Panc1 (cell line): ENCODE measurements around the gene DIP2C. TPM values are rescaled to one million over a fixed set of nuclear protein-coding genes. Genes with fewer than 3 reads are reported as not detected.

Experiments
- ATAC-seq: fragments of 200-7000 bp; cut with Tn5 transposase; 2 replicates; pipeline ENCODE4 v1.9.1; 2020; ENCODE audit warnings: mild to moderate bottlenecking, moderate library complexity
- BruUV-seq: library from RNA; stranded (reverse); fragments of 400-500 nt; replicated peaks from 2 replicates; lab custom pipeline; 2021; lab: Mats Ljungman, UMichigan
- CTCF ChIA-PET: fragments of 300-600 bp; sonication (Branson Sonifier 250); formaldehyde crosslinking; loops from one replicate; lab custom pipeline; 2022; ENCODE audit warnings: antibody characterized with exemption; lab: Charles Lee
- POLR2A ChIA-PET: fragments of 300-600 bp; sonication (Branson Sonifier 250); formaldehyde crosslinking; loops from one replicate; lab custom pipeline; 2022; ENCODE audit warnings: antibody characterized with exemption; lab: Charles Lee
- DNase-seq: peaks from one replicate; pipeline ENCODE4 v3.0.0-alpha.2; 2010; ENCODE audit warnings: low read depth, low spot score
- H3K27ac ChIP-seq: 2 replicates; pipeline ENCODE4 v1.5.1; 2011; ENCODE audit warnings: mild to moderate bottlenecking, low read length, inconsistent platforms
- H3K27me3 ChIP-seq: fragments of 200-500 bp; sonication (Bioruptor generic); 2 replicates; pipeline ENCODE4 v1.6.0; 2014; ENCODE audit warnings: low read length, inconsistent platforms; ENCODE audit not compliant: control insufficient read depth, insufficient read depth
- H3K36me3 ChIP-seq: fragments of 200-500 bp; sonication (Bioruptor generic); 2 replicates; pipeline ENCODE4 v1.5.1; 2014; ENCODE audit warnings: inconsistent platforms, mild to moderate bottlenecking, low read length, moderate library complexity; ENCODE audit not compliant: control insufficient read depth, insufficient read depth
- H3K4me1 ChIP-seq: 2 replicates; pipeline ENCODE4 v1.5.1; 2011; ENCODE audit warnings: inconsistent platforms, mild to moderate bottlenecking, low read length, moderate library complexity; ENCODE audit not compliant: control insufficient read depth, insufficient read depth
- H3K4me3 ChIP-seq, 2 experiments: 2 replicates each; pipeline ENCODE4 v1.5.1; 2011 to 2012; ENCODE audit warnings: low read depth in 2 of 2, low read length in 2 of 2, mild to moderate bottlenecking in 2 of 2, inconsistent platforms in 1 of 2, moderate library complexity in 1 of 2
- H3K9me3 ChIP-seq: fragments of 200-500 bp; sonication (Bioruptor generic); 2 replicates; pipeline ENCODE4 v1.5.1; 2014; ENCODE audit warnings: low read depth, mild to moderate bottlenecking, inconsistent platforms, low read length, moderate library complexity; ENCODE audit not compliant: control insufficient read depth, insufficient read depth
- POLR2AphosphoS5 ChIP-seq: IDR thresholded peaks from 2 replicates; pipeline ENCODE4 v1.6.1; 2012; ENCODE audit warnings: mild to moderate bottlenecking, low read depth, low read length, moderate library complexity
- REST ChIP-seq, 2 experiments: IDR thresholded peaks; 2 replicates each; pipeline ENCODE4 v1.6.1; 2011 to 2012; ENCODE audit warnings: low read depth in 2 of 2, control low read depth in 1 of 2, low read length in 1 of 2, mild to moderate bottlenecking in 1 of 2, moderate library complexity in 1 of 2; ENCODE audit not compliant: insufficient read depth in 1 of 2
- SIN3A ChIP-seq: IDR thresholded peaks from 2 replicates; pipeline ENCODE4 v1.6.1; 2012; ENCODE audit warnings: low read depth, mild to moderate bottlenecking, low read length, moderate library complexity, borderline replicate concordance; ENCODE audit not compliant: insufficient read depth
- TCF7L2 ChIP-seq: IDR thresholded peaks from 2 replicates; pipeline ENCODE4 v1.6.1; 2011; ENCODE audit warnings: mild to moderate bottlenecking, low read depth, low read length, inconsistent platforms
- in situ Hi-C: cut with HindIII; loops from 2 replicates; pipeline ENCODE4 v1.10.0; 2016; ENCODE audit warnings: low sequenced_read_pairs, low pct_unique_long_range_greater_than_20kb
- intact Hi-C: fragments of 100-400 bp; cut with micrococcal nuclease; formaldehyde crosslinking; loops from one replicate; pipeline ENCODE4 v1.10.0; 2022; ENCODE audit not compliant: unreplicated experiment
- total RNA-seq: library from RNA; stranded (reverse); gene quantifications from one replicate; pipeline ENCODE4 v1.2.1, GENCODE V29; 2021; ENCODE audit not compliant: unreplicated experiment
- TF ChIP-seq, protein P1 (sequence below): fragments of 450-650 bp; IDR thresholded peaks from 2 replicates; pipeline ENCODE4 v1.5.1; 2017; ENCODE audit warnings: mild to moderate bottlenecking

DIP2C gene
- total RNA-seq, 1 experiment from 2014 or later, result 13.2 TPM

DNA sequence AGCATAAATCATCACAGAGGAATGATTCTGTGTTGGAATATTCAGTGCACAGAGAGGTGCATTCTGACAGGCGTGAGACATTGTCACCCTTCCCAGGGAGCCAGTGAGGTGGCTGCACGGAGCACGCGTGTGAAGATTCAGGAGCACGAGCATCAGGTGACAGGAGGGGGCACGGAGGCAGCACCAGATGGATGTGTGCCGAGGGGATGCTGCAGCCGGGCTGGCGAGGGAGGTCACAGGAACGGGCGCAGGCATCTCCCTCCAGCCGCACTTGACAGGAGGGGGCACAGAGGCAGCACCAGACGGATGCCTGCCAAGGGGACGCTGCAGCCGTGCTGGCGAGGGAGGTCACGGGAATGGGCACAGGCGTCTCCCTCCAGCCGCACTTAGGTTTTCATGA, 66.5 kb downstream of the DIP2C start:
- H3K9me3 ChIP-seq, result no peaks in the 10 kb centered on the region
- no peak for TF ChIP-seq SIN3A
- TF ChIP-seq, protein P1, sequence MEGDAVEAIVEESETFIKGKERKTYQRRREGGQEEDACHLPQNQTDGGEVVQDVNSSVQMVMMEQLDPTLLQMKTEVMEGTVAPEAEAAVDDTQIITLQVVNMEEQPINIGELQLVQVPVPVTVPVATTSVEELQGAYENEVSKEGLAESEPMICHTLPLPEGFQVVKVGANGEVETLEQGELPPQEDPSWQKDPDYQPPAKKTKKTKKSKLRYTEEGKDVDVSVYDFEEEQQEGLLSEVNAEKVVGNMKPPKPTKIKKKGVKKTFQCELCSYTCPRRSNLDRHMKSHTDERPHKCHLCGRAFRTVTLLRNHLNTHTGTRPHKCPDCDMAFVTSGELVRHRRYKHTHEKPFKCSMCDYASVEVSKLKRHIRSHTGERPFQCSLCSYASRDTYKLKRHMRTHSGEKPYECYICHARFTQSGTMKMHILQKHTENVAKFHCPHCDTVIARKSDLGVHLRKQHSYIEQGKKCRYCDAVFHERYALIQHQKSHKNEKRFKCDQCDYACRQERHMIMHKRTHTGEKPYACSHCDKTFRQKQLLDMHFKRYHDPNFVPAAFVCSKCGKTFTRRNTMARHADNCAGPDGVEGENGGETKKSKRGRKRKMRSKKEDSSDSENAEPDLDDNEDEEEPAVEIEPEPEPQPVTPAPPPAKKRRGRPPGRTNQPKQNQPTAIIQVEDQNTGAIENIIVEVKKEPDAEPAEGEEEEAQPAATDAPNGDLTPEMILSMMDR, result no peak
- no peak for TF ChIP-seq TCF7L2
- TF ChIP-seq POLR2AphosphoS5, result no peak
- TF ChIP-seq REST (IDR thresholded peaks at IDR 0.05; ENCODE audit: insufficient read depth in 1 of 2, low read depth in 2 of 2, low read length in 1 of 2), result no peak
- intact Hi-C loops (no loop called here), in situ Hi-C loops (no loop called here)
- no peaks in the 10 kb centered on the region for H3K27me3 ChIP-seq
- BruUV-seq, result no TSS peak
- ATAC-seq, result no peak
- ChIA-PET CTCF (no interaction called here), POLR2A (no interaction called here)
- H3K27ac ChIP-seq, result no peak overlapping the region
- H3K4me1 ChIP-seq, result peaks cover 21% of the 10 kb centered on the region
- H3K36me3 ChIP-seq, result no peaks in the 10 kb centered on the region
- no peak for DNase-seq
- no peak overlapping the region for H3K4me3 ChIP-seq

DNA sequence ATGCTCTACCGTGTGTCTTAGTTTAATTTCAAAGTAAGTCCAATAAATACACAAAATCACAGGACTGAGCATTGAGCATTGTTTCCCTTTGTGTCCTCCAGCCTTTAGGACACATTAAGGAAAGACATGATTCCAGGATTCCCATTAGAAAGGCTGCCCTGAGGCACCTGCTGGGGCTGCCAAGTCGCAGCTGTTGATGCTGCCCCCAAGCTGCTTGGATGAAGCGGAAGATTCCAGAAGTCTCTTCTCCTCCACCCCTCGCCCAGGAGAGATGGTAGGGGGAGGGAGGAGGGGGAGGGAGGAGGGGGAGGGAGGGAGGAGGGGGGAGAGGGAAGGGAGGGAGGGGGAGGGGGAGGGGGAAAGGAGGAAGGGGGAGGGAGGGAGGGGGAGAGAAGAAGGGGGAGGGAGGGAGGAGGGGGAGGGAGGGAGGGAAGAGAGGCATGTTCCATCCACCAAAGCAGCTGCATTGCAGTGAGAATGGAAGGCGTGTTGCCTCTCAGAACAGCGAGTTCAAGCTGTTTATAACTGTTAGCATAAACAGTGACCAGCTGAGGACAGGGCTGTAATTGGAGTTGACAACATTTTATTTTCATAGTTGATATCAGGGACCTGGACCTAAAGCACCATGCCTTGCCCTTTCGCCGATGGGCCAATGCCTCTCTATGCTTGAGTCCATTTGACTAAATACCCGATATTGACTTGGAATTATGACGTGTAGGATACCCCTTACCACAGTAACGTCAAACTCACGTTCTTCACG, 67.3 kb downstream of the DIP2C start:
- no TSS peak for BruUV-seq
- Histone ChIP-seq H3K4me3 (no peak overlapping the region), H3K36me3 (no peaks in the 10 kb centered on the region), H3K4me1 (peaks cover 21% of the 10 kb centered on the region), H3K9me3 (no peaks in the 10 kb centered on the region), H3K27ac (no peak overlapping the region), H3K27me3 (no peaks in the 10 kb centered on the region)
- TF ChIP-seq SIN3A (no peak), POLR2AphosphoS5 (no peak), TCF7L2 (no peak), REST (IDR thresholded peaks at IDR 0.05; ENCODE audit: insufficient read depth in 1 of 2, low read depth in 2 of 2, low read length in 1 of 2) (no peak)
- TF ChIP-seq, protein P1, result no peak
- CTCF ChIA-PET, result no interaction called here
- POLR2A ChIA-PET, result no interaction called here
- intact Hi-C loops, result no loop called here
- DNase-seq (no peak), ATAC-seq (no peak)
- in situ Hi-C loops, result no loop called here
